SIG-M5 treated with dmso at 0.1 percent for 504 hours (cell line): ENCODE results near the gene SPATA32.
"Not testable (repeated sequence)": the region's sequence is repeated elsewhere in the genome, so short reads cannot be mapped to it uniquely, and the experiment has no call there.

Source experiments
- DNase-seq: peaks from one replicate; lab custom pipeline; 2025; ENCODE audit not compliant: unreplicated experiment; lab: John Stamatoyannopoulos, UW

The SPATA32 gene, protein sequence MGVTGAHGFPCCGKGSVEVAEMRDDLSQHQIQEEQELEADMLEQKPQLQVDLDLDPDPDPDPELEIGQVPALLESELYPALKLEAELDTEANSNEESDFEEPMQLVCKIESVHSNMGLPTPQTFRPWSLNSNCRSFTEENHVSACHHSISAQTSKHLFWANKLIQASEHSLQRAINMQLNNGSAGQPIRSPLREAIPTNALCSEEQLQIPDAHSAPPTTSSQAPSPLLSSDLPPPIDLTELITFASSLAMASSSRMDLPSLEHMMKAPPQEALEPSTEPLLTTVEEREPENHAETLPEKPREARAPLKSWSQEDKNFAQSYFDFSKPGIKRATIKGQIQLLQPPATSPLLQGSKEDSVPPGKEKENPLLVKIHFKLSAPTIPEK

GRCh38 chr17:45261577-45262515 is at the start of gene SPATA32:
Gene SPATA32, minus strand, starts transcription at chr17:45262094. Its CDS starts 78 bp downstream, at chr17:45262016.
- DNase-seq = no peak

- no peak for DNase-seq
Observed at GRCh38 chr17:45311401-45311759, 49.5 kb upstream of the SPATA32 start.

- DNase-seq = peak; percentile 33
Observed at GRCh38 chr17:45310380-45311324, 48.8 kb upstream of the SPATA32 start.

DNA sequence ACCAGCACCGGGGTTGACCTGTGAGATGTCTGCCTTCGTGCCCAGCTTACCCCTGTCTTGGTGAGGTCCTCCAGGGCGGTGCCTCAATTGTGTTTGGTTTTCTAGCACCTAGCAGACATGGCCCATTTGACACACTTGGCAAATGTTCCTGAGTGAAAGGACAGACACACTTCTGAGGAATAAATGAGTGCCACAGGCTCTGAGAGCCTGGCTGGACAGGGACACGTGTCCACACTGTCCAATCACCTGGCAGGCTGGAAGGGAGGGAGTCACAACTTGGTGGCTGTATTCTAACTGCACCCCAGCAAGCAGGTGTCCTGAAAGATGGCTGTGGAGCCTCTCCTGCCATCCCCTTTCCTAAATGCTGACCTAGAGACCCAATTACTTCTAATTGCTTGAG is 47.5 kb upstream of the SPATA32 start:
- DNase-seq = no peak

DNA sequence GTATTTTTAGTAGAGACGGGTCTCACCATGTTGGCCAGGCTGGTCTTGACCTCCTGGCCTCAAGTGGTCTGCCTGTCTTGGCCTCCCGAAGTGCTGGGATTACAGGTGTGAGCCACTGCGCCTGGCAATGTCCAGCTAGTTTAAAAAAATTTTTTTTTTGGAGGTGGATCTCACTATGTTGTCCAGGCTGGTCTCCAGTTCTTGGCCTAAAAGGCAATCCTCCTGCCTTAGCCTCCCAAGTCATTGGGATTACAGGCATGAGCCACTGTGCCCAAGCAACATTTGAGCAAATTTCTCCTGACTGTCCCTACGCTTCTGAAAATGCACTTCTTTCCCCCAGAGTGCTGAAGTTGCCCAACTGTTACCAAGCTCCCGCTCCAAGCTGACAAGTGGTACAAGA is 46.9 kb upstream of the SPATA32 start:
- no peak for DNase-seq

- no peak for DNase-seq
Observed at GRCh38 chr17:45308016-45308365, 46.1 kb upstream of the SPATA32 start.

GRCh38 chr17:45307290-45308015 is 45.6 kb upstream of the SPATA32 start:
- DNase-seq = peak; percentile 93

DNA sequence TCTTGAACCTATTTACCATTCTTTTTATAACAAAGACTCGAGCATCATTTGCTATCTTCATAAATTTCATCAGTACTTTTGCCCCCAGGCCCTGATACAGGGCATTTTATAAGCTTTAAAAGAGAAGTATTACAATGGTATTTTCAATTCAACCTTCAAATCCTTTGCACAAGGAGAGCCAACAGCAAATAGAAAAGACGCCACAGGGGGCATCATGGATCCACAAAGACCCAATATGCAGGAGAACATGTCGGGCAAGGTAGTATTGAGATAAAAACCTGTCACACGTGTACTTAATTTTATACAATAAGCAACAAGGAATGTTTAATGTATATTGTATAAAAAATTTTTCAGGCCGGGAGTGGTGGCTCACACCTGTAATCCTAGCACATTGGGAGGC is 44.7 kb upstream of the SPATA32 start:
- DNase-seq = no peak

DNA sequence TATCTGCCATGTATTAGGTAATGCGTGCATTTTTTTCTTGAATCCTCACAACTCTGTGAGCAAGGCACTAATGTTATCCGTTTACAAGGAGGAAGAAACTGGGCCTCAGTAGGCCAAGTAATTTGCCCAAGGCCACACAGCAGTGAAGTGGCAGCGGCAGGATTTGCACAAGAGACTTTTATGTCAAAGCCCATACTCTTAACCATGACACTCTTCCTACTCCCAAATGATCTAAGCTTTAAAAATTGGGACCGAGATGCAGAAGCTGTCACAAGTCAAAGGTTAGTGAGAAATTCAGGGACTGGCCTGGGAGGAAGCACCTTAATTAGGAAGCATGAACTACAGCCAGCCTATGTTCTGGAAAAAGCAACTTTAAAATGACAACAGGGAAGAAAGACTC is 44.2 kb upstream of the SPATA32 start:
- DNase-seq = no peak

- no peak for DNase-seq
Observed at GRCh38 chr17:45305530-45306087, 43.7 kb upstream of the SPATA32 start.

DNA sequence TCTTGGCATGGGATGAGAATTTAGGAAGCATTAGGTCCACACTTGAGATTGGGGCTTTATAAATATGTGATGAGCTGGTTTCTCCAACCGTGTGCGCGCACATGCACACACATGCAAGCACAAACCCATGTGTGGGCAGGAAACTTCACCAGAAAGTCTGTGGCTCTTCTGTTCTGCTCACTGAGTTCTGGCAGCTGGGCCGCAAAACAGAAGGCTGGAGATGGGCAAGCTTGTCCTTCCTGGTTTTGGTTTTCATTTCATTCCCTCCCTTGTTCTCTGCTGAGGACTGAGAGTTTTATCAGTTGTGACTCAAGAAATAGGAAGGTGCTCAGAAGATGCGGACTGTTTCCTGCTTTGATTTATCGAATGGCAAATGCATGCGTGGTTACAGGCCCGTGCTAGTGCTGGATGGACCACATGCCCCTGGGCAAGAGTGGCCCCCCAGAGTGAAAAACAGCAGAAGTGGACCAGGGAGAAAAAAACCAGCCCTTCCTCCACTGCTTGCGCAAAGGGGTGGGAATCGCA is 40.8 kb upstream of the SPATA32 start:
- DNase-seq = no peak

DNA sequence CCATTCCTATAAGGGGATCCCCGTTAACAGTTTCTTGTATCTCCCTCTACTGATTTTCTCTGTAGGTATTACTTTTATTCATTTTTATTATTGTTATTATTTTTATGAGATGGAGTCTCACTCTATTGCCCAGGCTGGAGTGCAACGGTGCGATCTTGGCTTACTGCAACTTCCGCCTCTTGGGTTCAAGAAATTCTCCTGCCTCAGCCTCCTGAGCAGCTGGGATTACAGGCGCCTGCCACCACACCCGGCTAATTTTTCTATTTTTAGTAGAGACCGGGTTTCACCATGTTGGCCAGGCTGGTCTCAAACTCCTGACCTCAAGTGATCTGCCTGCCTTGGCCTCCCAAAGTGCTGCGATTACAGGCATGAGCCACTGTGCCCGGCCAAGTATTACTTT is 40.3 kb upstream of the SPATA32 start:
- not testable (repeated sequence) for DNase-seq

- no peak for DNase-seq
Observed at GRCh38 chr17:45301674-45302073, 39.8 kb upstream of the SPATA32 start.

DNA sequence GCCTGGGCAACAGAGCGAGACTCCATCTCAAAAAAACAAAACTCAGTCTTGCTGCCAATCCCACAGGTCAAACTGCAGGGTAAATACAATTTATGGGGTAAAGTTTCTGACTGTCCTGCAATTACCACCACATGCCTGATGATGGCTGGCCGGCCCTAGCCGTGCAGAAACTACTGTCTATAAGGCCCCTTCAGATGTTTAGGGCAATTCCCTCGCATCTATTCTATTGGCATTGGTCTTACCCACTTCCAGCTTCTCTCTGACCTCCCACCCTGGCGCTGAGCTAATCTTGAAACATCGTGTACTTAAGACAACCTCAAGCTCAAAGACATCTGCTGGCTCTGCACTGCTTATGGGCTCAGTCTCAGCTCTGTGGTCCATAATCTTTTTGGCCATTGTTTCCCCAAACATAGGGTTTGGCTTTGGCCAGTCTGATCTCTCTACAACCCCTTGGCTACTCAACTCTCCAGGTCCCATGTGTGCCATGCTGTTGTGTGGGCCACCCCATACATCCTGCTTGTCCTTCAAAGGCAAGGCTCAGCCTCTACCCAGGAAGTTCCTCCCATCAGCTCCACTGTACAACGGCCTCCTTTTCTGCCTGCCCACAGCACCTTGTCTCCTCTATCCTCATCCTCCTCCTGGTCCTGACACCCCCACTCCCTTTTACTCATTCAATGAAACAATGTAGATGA is 38.3 kb upstream of the SPATA32 start:
- no peak for DNase-seq

DNA sequence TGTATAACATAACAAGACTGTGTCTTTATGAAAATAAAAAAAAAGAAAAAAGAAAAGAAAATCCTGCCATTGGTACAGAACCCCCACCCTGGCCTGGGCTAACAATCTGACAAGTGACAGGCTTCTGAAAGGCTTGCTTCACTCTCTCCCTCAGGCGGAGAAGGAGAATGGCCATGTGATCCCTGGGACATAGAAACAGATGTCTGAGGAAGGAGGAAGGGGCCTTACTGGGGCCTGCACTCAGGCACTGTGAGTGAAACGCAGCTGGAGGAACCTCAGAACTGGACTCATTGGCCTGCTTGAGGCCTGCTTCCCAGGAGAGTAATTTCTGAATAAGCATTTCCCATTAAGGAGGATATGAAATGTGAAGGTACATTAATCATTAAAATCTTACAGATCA is 37.5 kb upstream of the SPATA32 start:
- peak; percentile 29 for DNase-seq

GRCh38 chr17:45298546-45299285 is 36.8 kb upstream of the SPATA32 start:
- DNase-seq = no peak

DNA sequence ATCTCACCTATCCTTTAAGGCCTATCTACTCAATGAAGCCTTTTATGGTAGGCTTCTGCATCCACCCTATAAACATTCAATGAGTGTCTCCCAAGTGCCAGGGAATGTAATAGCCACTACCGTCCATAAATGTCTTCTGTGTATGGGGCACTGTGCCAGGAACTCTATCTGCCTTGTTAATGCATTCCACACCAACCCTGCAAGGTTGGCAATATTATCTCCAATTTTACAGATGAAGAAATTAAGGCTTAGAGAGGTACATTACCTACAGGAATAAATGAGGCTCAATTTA is 34.9 kb upstream of the SPATA32 start:
- no peak for DNase-seq

DNA sequence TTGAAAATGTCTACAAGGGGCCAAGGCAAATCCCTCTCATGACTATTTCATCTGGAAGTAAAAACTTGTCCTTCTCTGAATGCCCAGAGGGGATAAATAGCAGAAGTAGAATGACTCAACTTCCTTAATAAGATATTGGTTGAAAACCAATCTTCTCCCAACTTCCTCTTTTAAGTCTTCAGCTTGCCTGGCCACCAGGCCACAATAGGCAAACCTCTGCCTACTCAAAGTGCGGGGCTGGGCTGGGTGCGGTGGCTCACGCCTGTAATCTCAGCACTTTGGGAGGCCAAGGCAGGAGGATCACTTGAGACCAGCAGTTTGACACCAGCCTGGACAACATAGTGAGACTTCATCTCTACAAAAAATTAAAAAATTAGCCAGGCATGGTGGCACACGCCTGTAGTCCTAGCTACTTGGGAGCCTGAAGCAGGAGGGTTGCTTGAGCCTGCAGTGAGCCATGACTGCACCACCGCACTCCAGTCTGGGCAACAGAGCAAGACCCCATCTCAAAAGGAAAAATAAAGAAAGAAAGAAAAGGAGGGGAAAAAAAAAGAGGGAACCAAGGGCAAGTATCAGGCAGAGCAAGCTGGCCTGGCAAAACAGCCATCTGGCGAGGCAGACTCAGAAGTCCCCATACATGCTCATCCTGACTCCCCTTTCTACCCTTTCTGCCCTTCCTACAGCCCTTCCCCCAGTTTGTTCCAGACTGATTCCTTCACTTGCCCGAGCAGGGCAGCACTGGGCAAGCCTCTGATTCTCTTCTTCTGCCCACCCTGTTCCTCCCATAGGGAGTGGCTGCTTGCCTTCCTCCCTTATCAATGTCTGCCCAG is 34.3 kb upstream of the SPATA32 start:
- DNase-seq = peak; percentile 97
